Stimulated activated CD4-positive, alpha-beta T cell treated with anti-CD3 and anti-CD28 coated beads, Interleukin-1b, Interleukin-23, amount 100 ng/mL, for 1 hour (primary cell): ENCODE data around the gene PARD6A.

Source experiments
- DNase-seq, 2 donors: peaks; one replicate each; pipeline ENCODE4 v3.0.0-alpha.2; 2020; ENCODE audit warnings: low read depth in 2 of 2

Gene PARD6A

GRCh38 chr16:67653789-67654402 is 6.9 kb upstream of the PARD6A start:
- no peak for DNase-seq

GRCh38 chr16:67654403-67654911 is 6.3 kb upstream of the PARD6A start:
- no peak for DNase-seq

DNA sequence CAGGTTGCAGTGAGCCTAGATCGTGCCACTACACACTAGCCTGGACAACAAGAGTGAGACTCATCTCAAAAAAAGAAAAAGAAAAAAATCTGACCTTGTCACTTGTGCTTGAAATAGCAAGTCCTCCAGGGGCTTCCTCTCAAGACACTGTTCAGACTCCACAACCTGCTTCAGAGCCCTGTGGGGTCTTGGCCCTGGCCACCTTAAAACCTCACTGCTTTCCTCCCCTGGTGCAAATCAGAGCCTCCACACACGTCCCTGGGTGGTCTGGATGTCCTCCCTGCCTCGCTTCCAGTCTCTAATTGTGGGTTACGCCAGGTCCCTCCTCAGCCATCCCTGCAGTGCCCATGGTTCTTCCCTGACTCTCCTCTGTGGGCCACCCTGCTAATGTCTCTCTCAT is 5.4 kb upstream of the PARD6A start:
- no peak for DNase-seq

DNA sequence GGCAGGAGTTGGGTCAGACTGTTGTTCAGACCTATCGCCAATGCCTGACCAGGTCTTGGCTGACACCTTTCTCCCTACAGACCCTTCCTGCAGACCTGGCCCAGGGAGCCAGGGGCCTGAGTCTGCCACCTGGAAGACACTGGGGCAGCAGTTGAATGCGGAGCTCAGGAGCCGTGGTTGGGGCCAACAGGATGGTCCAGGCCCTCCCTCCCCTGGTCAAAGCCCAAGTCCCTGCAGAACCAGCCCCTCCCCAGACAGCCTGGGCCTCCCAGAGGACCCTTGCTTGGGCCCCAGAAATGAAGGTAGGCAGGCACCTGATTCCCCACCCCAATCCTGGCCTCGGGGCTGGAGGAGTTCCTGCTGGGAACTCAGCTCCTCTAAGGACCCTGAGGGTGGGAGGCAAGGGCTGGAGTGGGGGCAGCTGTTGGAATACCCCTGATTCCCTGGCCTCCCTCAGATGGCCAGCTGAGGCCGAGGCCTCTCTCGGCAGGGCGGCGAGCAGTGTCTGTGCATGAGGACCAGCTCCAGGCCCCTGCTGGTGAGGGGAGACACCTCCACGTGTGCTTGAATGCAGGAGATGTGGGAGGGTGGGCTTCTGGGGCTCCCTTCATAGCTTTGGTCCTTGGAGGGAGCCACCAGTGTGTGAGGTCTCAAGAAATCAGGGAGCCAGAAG is 4.3 kb upstream of the PARD6A start:
- DNase-seq, result no peak

- no peak for DNase-seq
Measured at GRCh38 chr16:67657017-67657608, 3.6 kb upstream of the PARD6A start.

GRCh38 chr16:67657751-67658518 is 2.8 kb upstream of the PARD6A start:
- no peak for DNase-seq

DNA sequence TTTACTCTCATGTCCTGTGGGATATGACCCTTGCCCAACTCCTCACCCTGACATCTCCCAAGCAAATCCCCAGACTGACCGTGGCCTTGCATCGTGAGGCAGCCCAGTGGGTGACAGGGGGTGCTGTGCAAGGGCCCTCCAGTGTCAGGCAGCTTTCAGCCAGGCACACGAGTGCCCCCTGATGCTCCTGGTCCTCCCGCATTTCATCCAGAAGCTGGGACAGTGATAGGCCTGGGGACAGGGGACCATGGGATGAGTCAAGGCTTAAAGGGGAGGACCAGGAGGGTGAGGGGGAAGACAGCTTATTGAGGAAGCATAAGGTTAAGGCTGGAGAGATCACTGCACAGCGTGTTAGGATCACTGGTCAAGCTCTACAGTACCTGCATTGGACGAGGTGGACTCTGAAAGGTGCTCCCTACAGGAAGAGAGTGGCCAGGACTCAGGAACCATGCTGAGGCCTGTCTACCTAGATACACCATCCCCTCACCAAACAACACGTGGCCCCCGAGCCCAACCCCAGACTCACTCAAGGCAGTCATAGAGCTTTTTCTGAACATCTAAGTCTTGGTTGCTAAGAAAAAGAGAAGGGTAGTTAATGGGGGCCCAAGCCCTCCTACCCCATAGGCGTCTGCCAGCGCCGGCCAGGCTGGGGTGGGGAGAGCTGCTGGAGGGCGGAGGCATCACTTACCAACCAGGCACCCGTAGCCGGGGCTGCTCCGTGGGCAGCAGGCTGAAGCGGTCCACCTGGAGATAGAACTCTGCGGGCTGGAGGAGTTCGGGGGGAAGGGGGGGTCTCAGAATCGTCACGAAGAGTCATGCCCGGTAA is 1.7 kb upstream of the PARD6A start:
- DNase-seq, result no peak

DNA sequence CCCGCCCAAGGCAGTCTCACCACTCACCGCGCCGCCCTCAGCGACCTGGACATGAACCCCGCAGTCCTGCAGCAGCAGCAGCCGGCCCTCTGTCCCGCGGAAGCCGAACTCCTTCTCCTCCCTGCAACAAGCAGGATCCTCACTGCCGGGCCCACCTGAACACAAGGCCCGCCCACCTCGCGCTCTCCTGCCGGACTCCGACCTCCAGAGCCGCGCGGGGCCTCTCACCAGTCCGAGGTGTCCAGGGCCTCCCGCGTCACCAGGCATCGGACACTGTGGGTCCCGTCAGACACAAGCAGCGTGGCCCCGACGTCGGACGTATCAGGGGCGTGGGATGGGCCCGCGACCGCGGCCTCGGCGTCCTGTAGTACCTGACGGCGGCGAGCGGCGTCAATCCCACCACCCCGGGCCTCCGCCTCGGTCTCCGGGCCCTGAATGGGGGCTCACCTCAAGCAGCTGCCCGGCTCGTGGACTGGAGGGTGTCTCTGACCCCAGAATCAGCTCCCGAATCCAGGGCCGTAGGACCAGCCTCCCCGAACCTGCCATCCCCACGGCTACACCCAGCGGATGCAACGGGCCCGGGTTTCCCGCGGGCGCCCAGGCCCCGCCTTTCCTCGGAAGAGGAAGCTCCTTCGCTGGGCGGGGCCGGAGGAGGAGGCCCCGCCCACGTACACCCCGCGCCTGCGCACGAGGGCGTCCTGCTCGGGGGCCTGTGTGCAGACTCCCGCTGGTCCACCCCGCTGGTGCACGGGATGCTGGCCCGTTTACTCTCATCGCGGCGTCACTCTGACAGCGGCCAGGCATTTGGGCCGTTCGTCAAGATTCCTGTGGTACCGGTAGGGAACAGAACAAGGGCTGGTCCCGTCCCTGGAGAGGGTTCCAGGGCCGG is 841 bp upstream of the PARD6A start, which contains the start of gene ACD:
TSS of gene ACD (minus strand) at position 586 of the 889 bp plus-strand sequence. CDS start at position 546, 40 bp downstream.
- DNase-seq, result peak; percentile 86 to 93

- no peak for DNase-seq
Measured at GRCh38 chr16:67661101-67661761, 471 bp downstream of the PARD6A start.

GRCh38 chr16:67661886-67662652 is 1.3 kb downstream of the PARD6A start:
- DNase-seq, result no peak

DNA sequence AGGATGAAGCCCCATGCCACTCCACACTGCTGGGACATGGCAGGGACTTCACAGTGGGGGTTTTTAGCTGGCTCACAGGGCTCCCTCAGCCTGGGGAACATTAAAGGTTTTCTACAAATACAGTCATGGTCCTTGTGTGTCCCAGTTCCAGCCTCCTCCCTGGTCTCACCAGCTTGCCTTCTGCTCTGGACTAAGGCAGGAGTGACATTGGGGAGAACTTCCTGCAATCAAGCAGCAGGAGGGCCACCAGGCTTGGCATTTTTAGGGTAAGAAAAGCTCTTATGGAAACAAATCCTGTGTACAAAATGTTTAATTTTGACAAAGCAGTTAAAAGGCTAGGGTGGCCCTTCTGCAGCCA is 1.9 kb downstream of the PARD6A start:
- DNase-seq, result no peak

- DNase-seq, result no peak
Measured at GRCh38 chr16:67663151-67663876, 2.6 kb downstream of the PARD6A start.

GRCh38 chr16:67663877-67664222 is 3.1 kb downstream of the PARD6A start:
- DNase-seq, result no peak

- DNase-seq, result no peak
Measured at GRCh38 chr16:67664258-67664657, 3.5 kb downstream of the PARD6A start.

DNA sequence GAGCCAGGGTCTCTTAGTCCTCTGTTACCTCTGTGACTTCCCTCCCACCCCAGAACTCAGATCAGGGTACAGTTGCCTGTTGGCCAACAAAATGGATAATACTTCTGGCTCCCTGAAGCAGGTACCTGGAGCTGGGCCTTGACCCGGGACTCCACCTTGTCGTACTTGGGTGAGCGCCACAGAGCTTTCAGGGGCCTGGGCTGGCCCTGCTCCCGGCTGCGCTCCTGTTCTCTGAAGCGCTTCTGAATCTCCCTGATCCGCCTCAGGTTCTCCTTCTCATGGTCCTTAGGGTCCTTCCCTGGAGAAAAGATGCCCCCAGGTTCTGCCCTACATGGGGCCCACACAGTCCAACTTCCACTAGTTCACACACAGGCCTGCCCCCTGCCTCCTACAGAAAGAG is 4.1 kb downstream of the PARD6A start:
- no peak for DNase-seq

- DNase-seq, result no peak
Measured at GRCh38 chr16:67665598-67665997, 4.8 kb downstream of the PARD6A start.

- no peak for DNase-seq
Measured at GRCh38 chr16:67666032-67666551, 5.3 kb downstream of the PARD6A start.
